EH (cell line): ENCODE measurements around the gene IQSEC1.

Experiments
- DNase-seq: peaks from one replicate; pipeline ENCODE4 v3.0.0-alpha.2; 2015; ENCODE audit warnings: low read depth

The IQSEC1 gene

GRCh38 chr3:12954180-12954579 is 119.0 kb downstream of the IQSEC1 start:
- no peak for DNase-seq

DNA sequence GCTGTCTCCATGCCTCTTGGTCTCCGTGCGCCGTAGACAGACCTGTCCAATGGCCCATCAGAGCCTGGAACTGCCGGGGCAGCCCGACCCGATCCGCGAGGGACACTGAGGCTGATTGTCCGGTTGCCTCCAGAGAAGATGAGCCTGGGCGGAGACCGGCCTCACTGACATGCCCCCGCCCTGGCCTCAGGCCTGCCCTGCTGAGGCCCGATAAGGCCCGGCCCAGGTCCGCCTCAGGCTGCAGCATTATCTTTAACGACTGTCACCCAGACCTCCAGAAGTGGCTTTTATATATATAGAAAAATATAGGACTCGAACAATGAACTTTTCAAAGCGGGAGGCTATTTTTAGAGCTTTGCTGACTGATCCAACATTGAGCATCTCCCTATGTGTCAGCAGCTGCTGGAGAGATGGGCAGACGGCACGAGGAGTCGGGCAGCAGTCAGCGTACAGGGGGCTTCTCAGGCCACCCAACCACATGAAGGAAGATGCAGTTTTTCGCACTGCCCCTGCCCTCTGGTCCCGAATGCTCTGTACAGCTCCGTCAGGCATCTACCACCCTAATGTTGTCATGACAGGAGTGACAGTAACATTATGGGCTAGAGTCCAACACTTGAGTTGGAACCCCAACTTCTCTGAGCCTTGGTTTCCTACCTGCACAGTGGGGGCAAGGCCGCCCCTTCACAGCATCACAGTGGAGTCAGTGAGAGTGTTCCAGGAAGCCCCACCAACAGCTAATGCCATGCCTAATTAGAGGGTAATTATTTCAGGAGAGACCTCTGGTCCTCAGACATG is 119.8 kb downstream of the IQSEC1 start:
- no peak for DNase-seq

DNA sequence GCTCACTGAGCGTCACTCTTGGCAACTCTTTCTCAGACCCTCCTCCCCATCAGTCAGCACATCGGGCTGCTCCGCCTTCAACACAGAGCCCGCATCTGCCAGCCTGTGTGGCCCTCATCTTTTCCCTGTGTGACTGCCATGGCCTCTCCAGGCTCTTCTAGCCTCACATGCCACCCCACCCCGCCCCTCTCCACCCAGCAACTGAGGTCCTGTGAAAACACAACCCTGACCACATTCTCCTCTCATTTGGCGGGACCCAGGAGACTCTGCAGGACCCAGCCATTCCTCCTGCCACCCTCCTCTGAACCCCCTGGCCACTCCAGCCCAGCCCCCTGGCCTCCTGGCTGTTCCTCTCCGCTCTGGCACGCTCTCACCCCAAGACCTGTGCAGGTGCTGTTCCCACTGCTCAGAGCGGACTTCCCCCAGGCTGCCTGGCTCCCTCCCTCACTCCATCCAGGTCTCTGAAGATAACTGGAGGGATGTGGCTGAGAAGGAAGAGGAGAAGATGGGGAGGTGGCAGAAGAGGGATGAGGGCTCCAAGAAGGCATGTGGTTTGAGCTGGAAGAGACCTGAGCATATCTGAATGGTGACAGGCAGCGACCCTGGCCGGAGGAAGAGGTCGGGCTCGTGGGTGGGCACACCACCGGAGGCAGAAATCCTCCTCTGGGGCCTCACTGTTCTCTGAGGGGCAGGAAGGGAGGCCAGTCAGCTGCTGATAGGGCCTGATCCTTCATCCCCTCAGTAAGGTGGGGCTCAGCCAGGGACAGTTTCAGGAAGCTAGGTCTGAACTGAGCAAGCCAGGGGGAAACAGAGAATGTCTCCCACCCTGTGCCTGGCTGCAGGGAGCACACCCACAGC is 120.7 kb downstream of the IQSEC1 start:
- no peak for DNase-seq

GRCh38 chr3:12948891-12949711 is 124.1 kb downstream of the IQSEC1 start:
- peak; percentile 81 for DNase-seq

GRCh38 chr3:12948371-12948770 is 124.9 kb downstream of the IQSEC1 start:
- peak; percentile 85 for DNase-seq

- DNase-seq, result peak; percentile 83
Measured at GRCh38 chr3:12947504-12948369, 125.5 kb downstream of the IQSEC1 start.

GRCh38 chr3:12946649-12947316 is 126.4 kb downstream of the IQSEC1 start:
- DNase-seq, result peak; percentile 65

DNA sequence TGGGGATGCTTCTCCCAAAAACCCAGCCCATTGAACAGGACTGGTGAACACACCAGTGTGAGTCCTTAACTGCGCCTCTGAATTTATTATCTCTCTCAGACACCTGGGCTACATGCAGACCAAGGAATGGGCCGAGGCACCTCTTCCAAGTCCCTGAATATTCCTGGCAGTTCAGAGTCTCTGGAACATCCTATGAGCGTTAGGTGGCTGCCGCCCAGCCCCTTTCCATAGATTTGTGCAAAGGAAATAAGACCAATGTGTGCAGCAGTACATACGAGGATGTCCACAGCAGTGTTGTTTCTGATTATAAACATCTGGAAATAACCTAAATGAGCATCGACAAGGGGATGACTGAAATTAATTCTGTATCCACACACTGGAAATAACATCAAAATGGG is 127.0 kb downstream of the IQSEC1 start:
- DNase-seq, result no peak

- no peak for DNase-seq
Measured at GRCh38 chr3:12944849-12945248, 128.4 kb downstream of the IQSEC1 start.

DNA sequence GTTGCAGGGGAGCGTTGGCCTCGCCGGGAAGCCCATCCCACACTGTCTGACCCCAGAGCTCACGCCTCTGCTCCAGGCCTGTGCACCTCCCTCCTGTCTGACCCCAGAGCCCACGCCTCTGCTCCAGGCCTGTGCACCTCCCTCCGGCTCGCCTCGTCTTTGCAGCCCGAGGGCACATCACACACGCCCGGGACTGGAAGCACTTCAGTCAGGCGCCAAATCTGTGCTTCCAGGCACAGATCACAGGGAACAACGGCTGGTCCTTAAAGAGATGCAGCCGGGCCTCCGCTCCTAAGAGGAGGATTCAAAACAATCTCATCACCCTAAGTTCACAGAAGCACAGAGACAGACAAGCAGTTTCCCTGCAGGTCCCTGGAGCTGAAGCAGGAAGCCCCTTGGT is 128.8 kb downstream of the IQSEC1 start:
- DNase-seq, result no peak

DNA sequence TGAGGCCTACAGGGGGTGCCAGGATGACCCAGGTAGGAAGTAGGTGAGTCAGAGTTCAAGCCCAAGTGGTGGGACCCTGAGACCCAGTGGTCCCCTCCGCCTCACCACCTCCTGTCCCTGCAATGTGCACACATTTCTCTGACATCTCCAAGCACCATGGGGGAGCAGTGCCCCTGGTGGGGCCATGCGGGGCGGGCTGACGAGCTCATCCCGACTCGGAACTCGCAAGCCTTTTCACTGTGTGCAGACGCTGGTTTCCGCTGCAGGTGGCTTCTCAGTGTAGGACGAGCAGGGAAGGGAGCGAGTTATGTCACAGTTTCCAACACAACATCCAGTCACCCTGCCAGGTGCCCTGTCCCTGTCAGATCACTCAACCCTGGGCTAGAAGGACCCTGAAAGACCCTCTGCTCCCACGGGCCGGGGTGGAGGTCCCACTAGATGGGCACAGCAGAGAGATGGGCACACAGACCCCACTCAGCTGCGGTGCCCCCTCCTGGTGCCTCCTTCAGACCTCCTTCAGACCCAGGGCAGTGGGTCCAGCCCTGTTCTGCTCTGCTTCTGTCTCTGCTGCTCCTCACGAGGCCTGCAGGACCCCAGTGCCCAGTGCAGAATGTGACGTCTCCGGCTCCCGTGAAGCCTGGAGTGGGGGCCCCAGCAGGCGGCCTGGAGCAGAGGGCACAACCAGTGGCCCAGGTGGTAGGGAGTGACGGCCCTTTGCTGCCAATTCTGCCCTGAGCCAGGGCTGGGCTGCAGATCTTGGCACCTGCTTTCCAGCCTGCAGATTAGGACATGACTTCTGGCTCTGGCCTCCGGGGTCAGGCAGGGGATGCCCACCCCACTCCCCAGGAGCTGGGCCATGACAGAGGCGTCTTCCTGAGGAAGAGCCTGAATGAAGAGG is 129.9 kb downstream of the IQSEC1 start:
- no peak for DNase-seq

- no peak for DNase-seq
Measured at GRCh38 chr3:12941495-12942023, 131.7 kb downstream of the IQSEC1 start.

DNA sequence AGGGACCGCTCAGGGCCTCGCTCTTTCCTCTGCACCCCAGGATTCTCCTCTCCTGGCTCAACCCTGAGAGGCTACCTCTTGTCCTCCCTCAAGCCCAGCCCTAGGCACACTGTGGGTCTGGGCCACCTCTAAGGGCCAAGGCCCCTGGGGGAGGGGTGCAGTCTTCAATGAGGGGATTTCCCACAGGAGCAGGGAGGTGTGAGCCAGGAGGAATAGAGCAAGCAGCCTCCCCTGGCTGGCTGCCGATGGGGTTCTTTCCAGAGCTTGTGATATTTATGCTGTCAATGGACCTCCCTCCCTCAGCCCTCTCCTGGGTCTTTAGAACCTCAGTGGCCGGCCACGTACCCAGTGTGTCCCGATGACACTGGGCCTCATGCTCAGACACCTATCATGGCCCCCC is 132.4 kb downstream of the IQSEC1 start:
- no peak for DNase-seq

DNA sequence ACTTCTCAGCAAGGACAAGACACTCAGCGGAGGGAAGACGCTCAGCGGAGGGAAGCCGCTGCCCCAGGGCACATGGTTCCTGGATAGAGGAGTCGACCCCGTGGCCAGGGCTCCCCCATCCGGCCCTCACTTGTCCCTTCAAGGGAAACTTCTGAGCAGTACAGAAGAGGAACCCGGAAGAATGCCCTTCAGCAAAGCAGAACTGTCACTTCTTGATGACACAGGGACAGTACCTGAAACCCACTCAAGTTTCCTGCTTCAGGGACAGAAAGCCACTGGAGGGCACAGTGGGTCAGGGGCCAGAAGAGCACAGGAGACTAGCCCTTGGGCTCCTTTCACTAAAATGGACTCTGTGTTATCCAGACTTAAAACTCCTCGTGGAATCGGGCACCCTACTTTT is 134.1 kb downstream of the IQSEC1 start:
- no peak for DNase-seq

DNA sequence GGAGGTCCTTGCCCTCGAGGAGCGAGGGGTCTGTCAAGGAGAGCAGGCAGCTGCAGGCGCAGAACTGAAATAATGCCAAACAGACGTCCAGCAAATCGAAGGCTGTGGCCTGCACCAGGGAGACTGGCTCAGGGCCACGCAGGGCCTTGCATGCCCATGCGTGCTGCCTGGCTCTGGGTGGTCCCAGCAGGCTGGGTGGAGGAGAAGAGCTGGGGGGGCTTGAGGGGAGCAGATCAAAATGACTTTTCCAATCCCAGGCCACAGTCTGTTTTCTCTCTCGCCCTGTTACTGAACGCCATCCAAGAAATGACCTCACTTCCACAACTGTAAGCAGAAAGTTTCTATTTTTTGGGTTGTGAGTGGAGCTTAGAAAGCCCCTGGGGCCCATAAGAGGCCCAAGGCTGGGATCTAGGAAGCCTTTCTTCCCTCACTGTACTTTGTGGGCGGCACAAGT is 134.9 kb downstream of the IQSEC1 start:
- no peak for DNase-seq

DNA sequence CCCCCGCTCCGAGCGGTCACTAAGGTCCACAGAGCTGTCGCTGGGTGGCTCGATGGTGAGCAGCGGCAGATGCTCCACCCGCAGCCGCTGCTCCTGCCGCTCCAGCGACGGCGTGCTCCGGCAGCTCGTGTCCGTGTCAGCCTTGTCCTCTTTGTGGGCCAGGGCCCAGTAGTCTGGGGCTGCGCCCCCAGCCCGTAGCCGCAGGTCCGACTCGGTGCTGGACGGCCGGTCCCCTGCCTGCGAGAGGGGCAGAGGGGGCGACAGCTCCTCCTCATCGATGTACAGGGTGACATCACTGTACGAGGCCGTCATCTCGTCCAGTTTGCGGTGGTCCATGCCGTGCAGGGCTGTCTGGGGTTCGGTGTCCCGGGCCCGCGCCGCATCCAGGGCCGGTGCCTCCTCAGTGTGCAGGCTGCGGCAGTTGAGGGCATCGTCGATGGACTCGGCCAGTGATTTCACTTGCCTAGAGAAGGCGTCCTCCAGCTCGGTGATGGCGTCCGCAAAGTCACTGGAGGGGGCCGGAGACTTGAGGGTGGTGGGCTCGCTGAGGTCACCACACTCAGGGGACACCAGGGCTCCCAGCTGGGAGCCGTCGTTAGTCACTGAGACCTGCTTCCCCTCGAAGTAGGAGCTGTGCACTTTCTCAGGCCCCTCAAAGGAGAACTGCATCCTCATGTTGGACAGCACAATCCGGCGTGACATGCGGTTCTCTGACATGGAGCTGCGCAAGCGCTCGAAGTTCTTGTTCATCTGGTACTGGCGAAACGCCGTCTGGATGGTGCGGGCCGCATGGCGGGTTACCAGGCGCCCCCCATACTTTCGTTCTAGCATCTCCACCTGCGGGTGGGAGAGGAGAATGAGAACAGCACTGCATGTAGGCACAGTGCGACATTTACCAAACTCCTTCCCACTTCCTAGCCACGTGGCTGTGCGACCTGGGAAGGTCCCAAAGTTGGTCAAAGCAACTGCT is 137.1 kb downstream of the IQSEC1 start:
- no peak for DNase-seq

DNA sequence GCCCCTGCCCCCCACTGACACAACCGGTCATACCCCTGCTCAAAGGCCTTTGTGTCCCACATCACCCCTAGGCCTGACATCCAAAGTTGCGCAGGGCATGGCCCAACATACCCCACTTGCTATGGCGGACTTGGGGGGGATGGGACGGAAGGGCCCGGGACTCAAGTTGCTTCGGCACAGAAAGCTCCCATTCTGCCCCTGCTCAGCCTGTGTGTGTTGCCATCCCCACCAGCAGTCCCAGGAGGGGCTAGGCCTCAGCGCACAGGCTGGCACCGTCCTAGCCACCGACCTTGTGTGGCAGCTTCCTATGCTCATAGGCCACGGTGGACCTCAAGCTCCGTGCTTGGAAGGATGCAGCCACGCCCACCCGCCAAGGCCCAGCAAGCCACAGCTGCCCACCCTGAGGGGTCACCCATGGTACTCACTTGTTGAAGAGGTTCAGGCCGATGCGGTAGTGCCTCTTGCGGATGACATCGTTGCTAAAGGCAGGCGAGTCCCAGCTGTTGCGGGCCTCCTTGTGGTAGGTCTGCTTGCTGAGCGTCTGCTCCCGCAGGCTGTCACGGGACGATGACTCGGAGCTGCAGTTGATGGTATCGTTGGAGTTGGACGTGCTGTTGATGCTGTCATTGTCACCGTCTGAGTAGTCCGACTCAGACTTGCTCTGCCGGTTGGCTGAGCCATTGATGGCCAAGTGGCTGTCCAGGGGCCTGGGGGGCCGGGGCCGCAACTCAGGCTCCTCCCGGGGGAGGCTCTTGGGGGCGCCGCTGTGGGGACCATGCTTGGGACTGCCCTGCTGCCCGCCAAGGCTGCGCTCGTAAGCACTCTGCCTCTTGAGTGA is 138.0 kb downstream of the IQSEC1 start:
- no peak for DNase-seq
